Choroid plexus epithelial cell (primary cell): Measurements from ENCODE around the gene AKR7A2.
A peak's percentile ranks its signal among the peaks of the same experiment; 100 is the strongest.
"Not testable (repeated sequence)": the region's sequence is repeated elsewhere in the genome, so short reads cannot be mapped to it uniquely, and the experiment has no call there.

Source experiments
- DNase-seq: peaks from one replicate; pipeline ENCODE4 v3.0.0-alpha.2; 2010; ENCODE audit warnings: low read depth
- H3K4me3 ChIP-seq: 2 replicates; pipeline ENCODE4 v1.5.1; 2011; ENCODE audit warnings: low read depth, mild to moderate bottlenecking, control low read depth, low read length, moderate library complexity
- TF ChIP-seq, protein P1 (sequence below): conservative IDR thresholded peaks from 2 replicates; pipeline ENCODE4 v1.5.1; 2011; ENCODE audit warnings: low read depth, mild to moderate bottlenecking, control low read depth, inconsistent platforms, low read length, moderate library complexity

The AKR7A2 gene

DNA sequence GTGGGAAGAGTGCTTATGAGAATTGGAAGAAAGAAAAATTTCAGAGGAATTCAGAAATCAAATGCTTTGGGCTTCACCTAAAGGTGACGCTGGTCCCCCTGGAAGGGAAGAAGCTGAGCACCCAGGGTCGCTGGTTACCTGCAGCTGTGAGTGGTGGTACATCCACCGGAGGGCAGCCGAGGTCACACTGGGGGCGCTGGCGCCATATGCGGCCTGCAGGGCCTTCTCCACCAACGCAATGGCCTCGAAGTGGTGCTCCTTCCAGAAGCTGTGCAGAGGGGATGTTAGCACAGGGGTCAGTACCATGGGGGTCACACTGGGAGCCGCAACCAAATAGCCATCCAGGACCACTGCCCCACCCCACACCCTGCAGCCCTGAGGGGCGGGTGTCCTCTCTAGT lies 6.1 kb downstream of the AKR7A2 start:
- no peak for DNase-seq
- TF ChIP-seq, protein P1, sequence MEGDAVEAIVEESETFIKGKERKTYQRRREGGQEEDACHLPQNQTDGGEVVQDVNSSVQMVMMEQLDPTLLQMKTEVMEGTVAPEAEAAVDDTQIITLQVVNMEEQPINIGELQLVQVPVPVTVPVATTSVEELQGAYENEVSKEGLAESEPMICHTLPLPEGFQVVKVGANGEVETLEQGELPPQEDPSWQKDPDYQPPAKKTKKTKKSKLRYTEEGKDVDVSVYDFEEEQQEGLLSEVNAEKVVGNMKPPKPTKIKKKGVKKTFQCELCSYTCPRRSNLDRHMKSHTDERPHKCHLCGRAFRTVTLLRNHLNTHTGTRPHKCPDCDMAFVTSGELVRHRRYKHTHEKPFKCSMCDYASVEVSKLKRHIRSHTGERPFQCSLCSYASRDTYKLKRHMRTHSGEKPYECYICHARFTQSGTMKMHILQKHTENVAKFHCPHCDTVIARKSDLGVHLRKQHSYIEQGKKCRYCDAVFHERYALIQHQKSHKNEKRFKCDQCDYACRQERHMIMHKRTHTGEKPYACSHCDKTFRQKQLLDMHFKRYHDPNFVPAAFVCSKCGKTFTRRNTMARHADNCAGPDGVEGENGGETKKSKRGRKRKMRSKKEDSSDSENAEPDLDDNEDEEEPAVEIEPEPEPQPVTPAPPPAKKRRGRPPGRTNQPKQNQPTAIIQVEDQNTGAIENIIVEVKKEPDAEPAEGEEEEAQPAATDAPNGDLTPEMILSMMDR = no peak
- no peak overlapping the region for H3K4me3 ChIP-seq

DNA sequence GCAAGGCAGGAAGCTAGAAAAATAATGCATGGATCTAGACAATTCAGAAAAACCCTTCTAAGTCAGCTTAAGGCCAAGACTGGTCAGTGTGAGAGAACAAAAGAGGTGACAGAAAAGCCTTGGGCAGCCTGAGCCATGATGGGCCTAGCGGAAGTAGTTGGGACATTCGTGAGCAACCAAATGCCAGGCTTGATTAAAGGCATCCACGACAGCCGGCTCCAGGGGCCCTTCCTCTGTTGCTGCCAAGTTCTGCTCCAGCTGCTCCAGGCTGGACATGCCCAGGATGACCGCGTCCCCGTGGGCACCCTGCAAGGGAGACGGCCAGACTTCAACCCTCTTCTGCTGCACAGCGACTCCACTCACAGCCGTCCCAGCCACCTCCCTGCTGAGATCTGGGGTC lies 7.9 kb downstream of the AKR7A2 start:
- H3K4me3 ChIP-seq, DNase-seq: not testable (repeated sequence)

DNA sequence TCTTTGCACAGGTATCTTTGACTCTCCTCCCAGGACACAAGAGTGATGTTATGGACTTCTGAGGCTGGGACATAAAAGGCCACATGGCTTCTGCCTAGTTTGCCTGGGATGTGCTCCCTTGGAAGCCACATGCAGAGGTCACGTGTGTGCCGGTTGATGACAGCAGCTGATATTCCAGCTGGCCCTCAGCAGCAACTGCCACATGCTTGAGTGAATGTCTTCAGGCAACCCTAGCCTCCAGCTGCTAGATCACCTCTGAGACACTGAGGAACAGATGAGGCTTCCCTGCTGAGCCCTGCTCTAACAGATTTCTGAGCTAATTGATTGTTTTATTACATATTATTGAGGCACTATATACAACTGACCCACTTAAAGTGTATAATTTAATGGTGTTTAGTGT lies 11.7 kb downstream of the AKR7A2 start:
- no peak for DNase-seq
- no peak overlapping the region for H3K4me3 ChIP-seq
- TF ChIP-seq, protein P1 = no peak

DNA sequence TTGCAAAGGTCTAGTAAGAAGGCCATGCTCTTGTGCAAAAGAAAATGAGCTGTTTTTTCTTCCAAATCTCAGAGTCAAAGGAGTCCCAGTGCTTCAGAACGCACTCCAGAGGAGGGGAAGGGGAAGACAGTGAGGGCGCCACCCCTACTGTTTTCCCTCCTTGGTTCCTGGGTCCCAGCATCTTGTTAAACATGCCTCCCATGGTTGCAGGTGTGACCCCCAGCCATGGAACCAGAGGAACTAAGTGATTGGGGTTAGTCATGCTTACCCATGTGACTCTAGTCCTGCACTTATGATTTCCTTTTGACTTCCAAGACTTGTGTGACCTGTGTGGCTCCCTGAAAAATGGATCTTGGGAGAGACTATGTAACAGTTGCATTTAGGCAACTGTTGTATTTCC lies 17.3 kb downstream of the AKR7A2 start:
- no peak for DNase-seq
- H3K4me3 ChIP-seq = no peak overlapping the region
- TF ChIP-seq, protein P1 = no peak

DNA sequence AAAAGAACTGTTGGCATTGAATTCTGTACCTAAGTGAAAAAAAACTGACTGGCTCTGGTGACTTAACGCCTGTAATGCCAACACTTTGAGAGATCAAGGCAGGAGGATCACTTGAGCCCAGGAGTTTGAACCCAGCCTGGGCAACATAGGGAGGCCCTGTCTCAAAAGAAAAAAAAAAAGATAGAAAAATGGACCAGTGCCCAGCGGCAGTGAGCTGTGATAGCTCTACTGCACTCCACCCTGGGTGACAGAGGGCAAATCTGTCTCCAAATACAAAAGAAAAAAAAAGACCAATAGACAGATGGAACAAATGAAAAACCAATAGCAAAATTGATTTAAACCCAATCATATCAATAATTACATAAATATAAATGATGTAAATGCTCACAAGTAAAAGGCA lies 22.7 kb downstream of the AKR7A2 start:
- TF ChIP-seq, protein P1 = no peak

DNA sequence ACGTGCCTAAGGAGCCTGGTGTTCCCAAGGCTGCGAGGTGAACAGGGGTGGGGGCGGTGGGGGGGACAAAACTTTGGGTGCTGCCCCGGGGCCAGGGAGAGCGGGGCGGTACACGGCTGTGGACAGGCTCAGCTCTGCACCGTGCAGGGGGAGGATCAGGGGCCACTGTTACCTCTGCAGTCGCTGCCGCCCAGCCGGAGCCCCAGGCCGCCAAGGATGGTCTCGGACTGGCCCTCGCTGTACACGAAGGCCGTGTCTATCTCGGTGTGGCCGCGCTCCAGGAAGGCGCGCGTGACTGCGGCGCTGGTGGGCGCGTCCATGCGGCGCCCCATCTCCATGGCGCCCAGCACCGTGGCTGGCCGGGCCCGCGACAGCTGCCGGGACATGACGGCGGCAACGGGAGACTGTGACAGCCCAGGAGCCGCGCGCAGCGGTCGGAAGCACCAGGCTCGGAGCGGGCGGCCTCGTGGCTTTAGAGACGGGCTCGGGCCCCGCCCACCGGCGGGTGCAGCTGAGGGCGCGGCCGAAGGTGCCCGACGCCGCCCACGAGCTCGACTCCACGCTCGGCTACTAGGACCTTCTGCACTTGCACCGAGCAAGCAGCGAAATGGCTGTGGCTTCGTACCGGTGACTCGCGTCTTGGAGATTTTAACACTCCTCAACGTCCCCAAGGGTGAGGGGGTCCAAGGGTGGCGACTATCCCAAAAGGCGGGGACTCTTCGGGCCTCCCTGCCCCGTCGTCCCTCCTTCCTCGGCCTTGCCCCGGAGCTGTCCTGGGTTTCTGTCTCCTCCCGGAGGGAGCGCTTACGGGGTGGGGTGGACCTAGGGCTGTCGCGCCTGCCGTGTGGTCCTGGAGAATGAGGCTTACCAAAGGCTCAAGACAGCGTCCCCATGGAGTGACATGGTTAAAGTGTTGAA lies 23.4 kb downstream of the AKR7A2 start, which contains the start of gene AKR7A3:
Gene AKR7A3 (minus strand): TSS at position 447 of the 918 bp plus-strand sequence. CDS start 61 bp downstream, at position 386.
- DNase-seq = peak; percentile 19
- peak within 1 kb of the TSS; percentile 48 for H3K4me3 ChIP-seq

More for the DNA sequence above, 22.7 kb downstream of the AKR7A2 start:
- no peak for DNase-seq
- H3K4me3 ChIP-seq = no peak overlapping the region

DNA sequence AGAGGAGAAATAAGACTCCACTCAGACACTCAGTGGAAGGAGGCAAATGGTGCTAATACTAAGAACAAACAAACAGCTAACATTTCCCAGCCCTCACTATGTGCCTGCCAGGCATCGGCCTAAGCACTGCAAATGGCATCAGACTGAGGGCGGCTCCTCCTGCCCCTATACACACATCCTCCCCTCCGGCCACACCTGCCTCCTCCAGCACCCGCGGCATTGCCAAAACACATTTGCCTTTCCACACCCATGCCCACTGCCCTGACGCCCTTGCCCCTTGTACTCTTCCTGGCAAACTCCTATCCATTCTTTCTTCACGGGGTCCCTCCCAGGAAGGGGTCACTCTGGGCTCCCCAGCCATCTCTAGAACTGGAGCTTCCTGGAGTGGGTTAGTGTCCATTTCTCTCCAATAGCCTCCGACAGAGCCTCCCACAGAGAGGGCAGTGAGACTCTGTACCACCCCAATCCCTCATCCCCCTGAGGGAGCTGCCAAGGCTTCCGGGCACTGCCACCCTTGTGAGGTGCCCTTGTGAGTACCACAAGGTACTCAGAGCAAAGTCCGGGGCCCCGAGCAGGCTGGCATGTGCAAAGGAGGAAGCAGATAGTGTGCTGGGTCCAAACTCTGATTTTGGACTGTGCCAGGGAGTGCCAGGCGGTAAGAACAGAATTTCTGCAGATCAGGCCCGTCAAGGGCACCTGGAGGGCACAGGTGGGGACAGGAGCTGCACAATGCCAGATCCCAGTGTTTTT lies 24.3 kb downstream of the AKR7A2 start:
- TF ChIP-seq, protein P1 = no peak
- no peak overlapping the region for H3K4me3 ChIP-seq
- no peak for DNase-seq

DNA sequence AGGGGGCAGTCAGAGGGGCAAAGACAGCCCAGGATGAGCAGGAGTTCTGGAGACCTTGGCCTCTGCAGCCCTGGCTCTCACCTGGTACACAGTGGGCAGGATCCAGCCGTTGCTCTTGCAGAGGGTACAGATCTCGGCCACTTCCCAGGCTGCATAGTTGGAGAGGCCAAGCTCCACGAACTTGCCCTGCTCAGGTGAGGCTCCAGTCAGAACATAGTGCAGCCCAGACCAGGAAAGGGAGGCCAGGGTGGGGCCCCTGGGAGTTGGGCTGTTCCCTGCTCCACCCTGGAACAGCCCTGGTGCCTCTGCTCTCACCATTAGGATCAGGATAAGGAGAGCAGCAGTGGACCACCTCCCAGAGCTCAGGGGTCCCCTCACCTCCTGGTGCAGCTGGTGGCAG lies 26.1 kb downstream of the AKR7A2 start:
- not testable (repeated sequence) for H3K4me3 ChIP-seq

DNA sequence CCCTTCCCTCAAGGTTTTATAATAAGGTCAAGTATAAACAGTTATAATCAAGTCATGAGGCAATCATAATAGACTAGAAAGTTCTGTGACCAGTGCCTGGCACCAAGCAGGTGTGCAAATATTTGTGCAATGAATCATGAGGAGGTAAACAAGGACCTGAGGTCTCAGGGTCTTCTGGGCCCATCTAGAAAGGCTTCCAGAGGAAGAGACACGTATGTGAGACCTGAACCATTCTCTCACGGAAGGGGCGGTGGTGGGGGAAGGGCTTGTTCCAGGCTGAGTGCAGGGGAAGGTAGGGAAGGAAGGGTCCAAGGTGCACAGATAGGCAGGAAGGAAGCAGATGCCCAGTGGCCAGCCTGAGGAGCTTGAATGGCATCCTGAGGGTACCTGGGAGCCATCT lies 26.6 kb downstream of the AKR7A2 start:
- not testable (repeated sequence) for DNase-seq, H3K4me3 ChIP-seq

More for the DNA sequence above, 26.1 kb downstream of the AKR7A2 start:
- not testable (repeated sequence) for DNase-seq
